Psoas muscle (tissue), 8 donors: ENCODE data around the gene STXBP5. TPM values are rescaled to one million over a fixed set of nuclear protein-coding genes. Genes with fewer than 3 reads are reported as not detected.

Experiments
- ATAC-seq, 4 donors: fragments of 200-7000 bp; cut with Tn5 transposase; one replicate each; pipeline ENCODE4 v1.9.1; 2020; ENCODE audit warnings: moderate library complexity in 3 of 4, mild to moderate bottlenecking in 2 of 4
- DNase-seq, 2 donors: peaks; one replicate each; pipeline ENCODE4 v3.0.0-alpha.2; 2020
- H3K27ac ChIP-seq: fragments of 200-600 bp; one replicate; pipeline ENCODE4 v1.8.0; 2022
- H3K27me3 ChIP-seq, 3 donors: fragments of 200-600 bp in 1 of 3; one replicate each; pipeline versions ENCODE4 v1.6.1 to v1.8.0; 2013 to 2022; ENCODE audit warnings: low read length in 2 of 3, mild to moderate bottlenecking in 2 of 3, moderate library complexity in 1 of 3; ENCODE audit not compliant: insufficient read depth in 3 of 3
- H3K36me3 ChIP-seq, 2 donors: fragments of 200-600 bp in 1 of 2; one replicate each; pipeline versions ENCODE4 v1.6.1 to v1.8.0; 2013 to 2022; ENCODE audit warnings: low read depth in 1 of 2, mild to moderate bottlenecking in 1 of 2, moderate library complexity in 1 of 2; ENCODE audit not compliant: insufficient read depth in 1 of 2
- H3K4me1 ChIP-seq: fragments of 200-600 bp; one replicate; pipeline ENCODE4 v1.8.0; 2022
- H3K4me3 ChIP-seq: fragments of 200-600 bp; one replicate; pipeline ENCODE4 v1.8.0; 2022; ENCODE audit warnings: mild to moderate bottlenecking
- H3K9me3 ChIP-seq: fragments of 200-600 bp; one replicate; pipeline ENCODE4 v1.8.0; 2022
- WGBS, 3 donors: extraction: QIAGEN DNeasy Blood & Tissue Kit; methylation state at CpG; one replicate each; pipeline versions ENCODE4 v1.1.6 to v1.1.7; 2013; 5-methylcytosine and 5-hydroxymethylcytosine counted together
- intact Hi-C, 2 donors: fragments of 100-400 bp; cut with DNase I; formaldehyde crosslinking; loops; one replicate each; pipeline versions ENCODE4 v1.11.0 to v1.14.2; 2022
- polyA plus RNA-seq, 3 donors: library from polyadenylated mRNA; stranded (reverse); fragments of 200-250 nt; gene quantifications; one replicate each; pipeline ENCODE4 v1.2.3, GENCODE V29; 2013
- total RNA-seq, 4 donors: library from RNA; stranded (reverse); fragmentation: NEBNext Ultra II Directional in 2 of 4; extraction: Animal tissue kit (Norgen Biotek cat#: 25700) in 2 of 4; gene quantifications; one replicate each; pipeline versions ENCODE4 v1.2.1 to v1.2.4, GENCODE V29; 2021 to 2023
- TF ChIP-seq, protein P1 (sequence below): fragments of 200-600 bp; IDR thresholded peaks from one replicate; pipeline ENCODE4 v1.8.0; 2022; ENCODE audit warnings: antibody characterized with exemption
- donor health status: healthy with polysubstance abuse.
- donor health status: DM: no; HTN: no; CAD: no; lungs with moderate emphysema.
- donor health status: Bipolar disorder and iron deficiency.
- donor health status: healthy.
- donor health status: DM: yes; HTN: yes; CAD: no.
- donor health status: DM: no; HTN: no; CAD: no.
- donor health status: DM: no; HTN: no; CAD: no.
- donor health status: DM: yes; HTN: yes; CAD: no.

Gene STXBP5
- total and polyA plus RNA-seq, 7 donors = 4.1 to 20.0 (median 18.7) TPM

DNA sequence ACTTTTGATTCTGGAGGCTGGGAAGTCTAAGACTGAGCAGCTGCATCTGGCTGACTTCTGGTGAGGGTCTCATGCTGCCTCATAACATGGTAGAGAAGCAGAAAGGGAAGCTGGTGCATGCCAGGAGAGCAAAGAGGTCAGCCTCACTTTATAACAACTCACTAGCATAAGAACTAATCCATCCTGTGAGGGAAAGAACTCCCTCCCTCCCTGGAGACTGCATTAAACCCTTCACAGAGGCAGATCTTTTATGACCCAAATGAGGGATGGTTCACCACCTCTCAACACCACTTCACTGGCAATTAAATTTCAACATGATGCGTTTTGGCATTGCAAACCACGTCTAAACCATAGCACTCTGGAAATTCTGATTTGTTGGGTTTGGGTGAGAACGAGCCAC is 33.9 kb downstream of the STXBP5 start:
- no peak for ATAC-seq
- no peak overlapping the region for H3K4me3 ChIP-seq
- H3K27ac ChIP-seq = no peak overlapping the region
- H3K9me3 ChIP-seq = no peaks in the 10 kb centered on the region
- H3K4me1 ChIP-seq = no peaks in the 10 kb centered on the region
- 73 to 85% (median 81%) methylated on average over 3 of the region's 3 CpGs for WGBS, 3 donors
- intact Hi-C loops = no loop called here
- TF ChIP-seq, protein P1, sequence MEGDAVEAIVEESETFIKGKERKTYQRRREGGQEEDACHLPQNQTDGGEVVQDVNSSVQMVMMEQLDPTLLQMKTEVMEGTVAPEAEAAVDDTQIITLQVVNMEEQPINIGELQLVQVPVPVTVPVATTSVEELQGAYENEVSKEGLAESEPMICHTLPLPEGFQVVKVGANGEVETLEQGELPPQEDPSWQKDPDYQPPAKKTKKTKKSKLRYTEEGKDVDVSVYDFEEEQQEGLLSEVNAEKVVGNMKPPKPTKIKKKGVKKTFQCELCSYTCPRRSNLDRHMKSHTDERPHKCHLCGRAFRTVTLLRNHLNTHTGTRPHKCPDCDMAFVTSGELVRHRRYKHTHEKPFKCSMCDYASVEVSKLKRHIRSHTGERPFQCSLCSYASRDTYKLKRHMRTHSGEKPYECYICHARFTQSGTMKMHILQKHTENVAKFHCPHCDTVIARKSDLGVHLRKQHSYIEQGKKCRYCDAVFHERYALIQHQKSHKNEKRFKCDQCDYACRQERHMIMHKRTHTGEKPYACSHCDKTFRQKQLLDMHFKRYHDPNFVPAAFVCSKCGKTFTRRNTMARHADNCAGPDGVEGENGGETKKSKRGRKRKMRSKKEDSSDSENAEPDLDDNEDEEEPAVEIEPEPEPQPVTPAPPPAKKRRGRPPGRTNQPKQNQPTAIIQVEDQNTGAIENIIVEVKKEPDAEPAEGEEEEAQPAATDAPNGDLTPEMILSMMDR = no peak
- no peak for DNase-seq
- H3K27me3 ChIP-seq = no peaks in the 10 kb centered on the region
- peaks cover 0 to 31% of the 10 kb centered on the region in 2 donors for H3K36me3 ChIP-seq

DNA sequence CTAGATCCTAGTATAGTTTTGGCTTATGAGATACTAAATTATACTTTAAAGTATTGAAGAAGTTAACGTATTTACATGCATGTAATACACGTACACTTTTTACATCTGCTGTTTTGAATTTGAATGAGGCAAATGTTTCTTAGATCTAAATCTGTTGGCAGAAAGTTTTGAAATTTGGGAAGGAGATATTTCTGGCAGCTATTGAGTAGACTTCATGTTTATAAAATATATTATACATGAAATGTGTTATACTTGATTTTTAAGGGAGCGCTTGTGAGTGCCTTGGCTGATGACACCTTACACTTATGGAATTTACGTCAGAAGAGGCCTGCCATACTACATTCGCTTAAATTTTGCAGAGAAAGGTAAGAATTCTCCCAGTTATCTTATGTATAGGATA is 34.7 kb downstream of the STXBP5 start:
- intact Hi-C loops = no loop called here
- H3K4me3 ChIP-seq = no peak overlapping the region
- no peak for DNase-seq
- peaks cover 0 to 31% of the 10 kb centered on the region in 2 donors for H3K36me3 ChIP-seq
- TF ChIP-seq, protein P1 = no peak
- no peak for ATAC-seq
- no peaks in the 10 kb centered on the region for H3K9me3 ChIP-seq
- H3K27me3 ChIP-seq = no peaks in the 10 kb centered on the region
- H3K4me1 ChIP-seq = no peaks in the 10 kb centered on the region
- no peak overlapping the region for H3K27ac ChIP-seq
- 96 to 98% (median 97%) methylated on average over 5 of the region's 5 CpGs for WGBS, 3 donors

DNA sequence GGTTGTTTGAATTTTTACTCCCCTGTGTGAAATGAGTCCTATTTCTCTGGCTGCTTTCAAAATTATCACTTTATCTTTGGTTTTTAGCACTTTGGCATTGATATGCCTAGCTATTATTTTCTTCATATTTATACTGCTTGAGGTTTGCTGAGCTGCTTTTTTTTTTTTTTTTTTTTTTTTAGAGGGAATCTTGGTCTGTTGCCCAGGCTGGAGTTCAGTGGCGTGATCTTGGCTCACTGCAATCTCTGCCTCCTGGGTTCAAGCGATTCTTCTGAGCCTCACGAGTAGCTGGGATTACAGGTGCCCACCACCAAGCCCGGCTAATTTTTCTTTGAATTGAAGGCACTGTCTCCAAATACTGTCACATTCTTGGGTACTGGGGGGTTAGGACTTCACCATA is 40.6 kb downstream of the STXBP5 start:
- WGBS, 3 donors = 15 to 65% (median 34%) methylated on average over 4 of the region's 4 CpGs
- no peak for ATAC-seq
- H3K27me3 ChIP-seq = no peaks in the 10 kb centered on the region
- H3K4me3 ChIP-seq = no peak overlapping the region
- no peak for DNase-seq
- H3K9me3 ChIP-seq = no peaks in the 10 kb centered on the region
- TF ChIP-seq, protein P1 = no peak
- intact Hi-C loops = no loop called here
- H3K4me1 ChIP-seq = no peaks in the 10 kb centered on the region
- H3K27ac ChIP-seq = no peak overlapping the region
- H3K36me3 ChIP-seq = peaks cover 0 to 21% of the 10 kb centered on the region in 2 donors

DNA sequence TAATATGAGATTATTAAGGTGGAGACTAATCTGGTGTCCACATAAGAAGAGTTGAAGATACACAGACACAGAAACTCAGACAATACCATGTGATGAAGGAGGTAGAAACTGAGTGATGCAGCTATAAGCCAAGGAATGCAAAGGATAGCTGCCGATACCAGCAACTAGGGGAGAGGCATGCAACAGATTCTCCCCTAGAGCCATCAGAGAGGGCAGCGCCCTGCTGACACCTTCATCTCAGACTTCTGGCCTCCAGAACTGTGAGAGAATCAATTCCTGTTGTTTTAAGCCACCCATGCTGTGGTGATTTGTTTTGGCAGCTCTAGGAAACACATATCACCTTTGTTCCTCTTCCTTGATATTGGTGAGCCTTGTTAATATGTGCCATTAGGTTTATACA is 41.5 kb downstream of the STXBP5 start:
- TF ChIP-seq, protein P1 = no peak
- Histone ChIP-seq H3K9me3 (no peaks in the 10 kb centered on the region), H3K27me3 (no peaks in the 10 kb centered on the region), H3K4me3 (no peak overlapping the region), H3K27ac (no peak overlapping the region), H3K36me3 (peaks cover 0 to 20% of the 10 kb centered on the region in 2 donors), H3K4me1 (no peaks in the 10 kb centered on the region)
- no peak for ATAC-seq
- intact Hi-C loops = no loop called here
- WGBS, 3 donors = 94 to 98% (median 97%) methylated on average over 2 of the region's 2 CpGs
- DNase-seq = no peak
